Thyroid gland (tissue), 4 donors: Measurements from ENCODE around the gene C17orf113. TPM values are rescaled to one million over a fixed set of nuclear protein-coding genes. Genes with fewer than 3 reads are reported as not detected.

Experiments
- DNase-seq, 2 donors: peaks; one replicate each; pipeline ENCODE4 v3.0.0-alpha.2; 2019
- H3K27ac ChIP-seq, 3 donors: fragments of 200-600 bp; sonication (generic); 1 replicate in 2 of 3; 2 replicates in 1 of 3; pipeline ENCODE4 v1.5.1; 2016 to 2019; ENCODE audit warnings: mild to moderate bottlenecking in 1 of 3, moderate library complexity in 1 of 3
- H3K27me3 ChIP-seq: fragments of 200-600 bp; sonication (generic); one replicate; pipeline ENCODE4 v1.5.1; 2019
- H3K36me3 ChIP-seq, 2 donors: fragments of 200-600 bp; sonication (generic); one replicate each; pipeline ENCODE4 v1.5.1; 2016 to 2019
- H3K4me1 ChIP-seq, 2 donors: fragments of 200-600 bp; sonication (generic); one replicate each; pipeline ENCODE4 v1.5.1; 2017 to 2019
- H3K4me3 ChIP-seq, 3 donors: fragments of 200-600 bp; sonication (generic); replicated peaks in 1 of 3; 1 replicate in 2 of 3; 2 replicates in 1 of 3; pipeline ENCODE4 v1.5.1; 2016; ENCODE audit warnings: mild to moderate bottlenecking in 1 of 3
- H3K9me3 ChIP-seq: fragments of 200-600 bp; sonication (generic); one replicate; pipeline ENCODE4 v1.5.1; 2017
- POLR2A ChIP-seq, 2 donors: fragments of 450-650 bp; IDR thresholded peaks; one replicate each; pipeline ENCODE4 v1.6.1; 2017; ENCODE audit warnings: antibody characterized with exemption in 2 of 2, mild to moderate bottlenecking in 2 of 2, moderate library complexity in 1 of 2
- WGBS, 2 donors: methylation state at CpG; one replicate each; pipeline ENCODE4 v1.1.5; 2017; 5-methylcytosine and 5-hydroxymethylcytosine counted together
- intact Hi-C: fragments of 100-400 bp; cut with DNase I; formaldehyde crosslinking; loops from one replicate; pipeline ENCODE4 v1.15.1; 2023
- total RNA-seq, 4 donors: library from RNA; depleted of rRNA; stranded (reverse); fragments of >200 nt; gene quantifications; one replicate each; pipeline ENCODE4 v1.2.3, GENCODE V29; 2016
- TF ChIP-seq, protein P1 (sequence below), 6 experiments: fragments of 200-600 bp in 3 of 6; fragments of 450-650 bp in 3 of 6; sonication (generic) in 3 of 6; IDR thresholded peaks; one replicate each; pipeline ENCODE4 v1.5.1; 2016 to 2019; ENCODE audit warnings: antibody characterized with exemption in 6 of 6, mild to moderate bottlenecking in 2 of 6, inconsistent platforms in 1 of 6, moderate library complexity in 1 of 6

C17orf113 gene
- total RNA-seq, 4 donors from 2014 or later: 1.2 to 3.7 (median 2.1) TPM

GRCh38 chr17:42068979-42069378 is 18.6 kb upstream of the C17orf113 start:
- no peak overlapping the region for H3K4me3 ChIP-seq
- TF ChIP-seq POLR2A (IDR thresholded peaks at IDR 0.05): no peak
- H3K27me3 ChIP-seq: peaks cover 4% of the 10 kb centered on the region
- intact Hi-C loops: loop anchor here (5.0 kb wide), 1 partner anchor 48 kb away; no protein-coding TSS in a partner anchor
- H3K4me1 ChIP-seq: peaks cover 0 to 11% of the 10 kb centered on the region in 2 donors
- H3K27ac ChIP-seq: no peak overlapping the region
- H3K9me3 ChIP-seq: no peaks in the 10 kb centered on the region
- H3K36me3 ChIP-seq: no peaks in the 10 kb centered on the region
- 79 to 82% methylated on average over 1 to 2 of the region's 3 CpGs for WGBS, 2 donors
- no peak for DNase-seq

DNA sequence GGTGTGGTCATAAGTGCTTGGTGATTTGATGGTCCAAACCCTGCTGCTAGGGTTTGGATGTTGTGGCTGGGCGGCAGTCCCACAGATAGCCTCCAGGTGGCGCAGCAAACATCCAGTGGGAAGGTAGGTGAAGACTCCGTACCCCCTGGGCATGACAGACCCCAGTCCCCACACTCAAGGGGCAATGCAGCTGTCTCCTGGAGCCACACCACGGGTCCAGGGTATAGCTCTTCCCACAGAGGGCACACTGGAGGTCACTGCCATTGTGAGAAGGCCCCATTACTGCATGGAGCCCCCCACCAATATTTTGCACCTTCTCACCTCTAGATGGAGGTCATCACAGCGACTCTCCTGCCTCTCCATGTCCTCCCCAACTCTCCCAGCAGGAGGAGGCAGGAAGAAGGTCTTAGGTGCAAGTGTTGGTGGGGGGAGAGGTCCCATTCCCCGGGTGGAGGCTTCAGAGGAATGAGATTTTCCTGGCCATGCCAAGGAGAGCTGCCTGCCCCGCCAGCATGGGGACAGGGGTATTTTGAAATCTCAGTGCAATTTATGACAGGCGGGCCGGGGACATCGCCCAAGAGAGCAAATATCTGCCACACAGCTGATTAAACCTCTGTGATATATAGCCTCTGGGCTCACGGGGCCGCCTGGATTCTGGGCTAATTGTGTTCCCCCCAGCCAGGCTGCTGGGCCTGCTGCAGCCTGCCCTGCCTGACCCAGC is 17.1 kb upstream of the C17orf113 start:
- intact Hi-C loops: loop anchor here (5.0 kb wide), 1 partner anchor 50 kb away; no protein-coding TSS in a partner anchor
- WGBS, 2 donors: 47 to 60% methylated on average over 9 to 12 of the region's 12 CpGs

GRCh38 chr17:42065201-42065600 is 14.8 kb upstream of the C17orf113 start:
- H3K4me3 ChIP-seq: no peak overlapping the region
- 71 to 93% methylated on average over 2 of the region's 2 CpGs for WGBS, 2 donors
- TF ChIP-seq POLR2A (IDR thresholded peaks at IDR 0.05): no peak
- TF ChIP-seq, protein P1, sequence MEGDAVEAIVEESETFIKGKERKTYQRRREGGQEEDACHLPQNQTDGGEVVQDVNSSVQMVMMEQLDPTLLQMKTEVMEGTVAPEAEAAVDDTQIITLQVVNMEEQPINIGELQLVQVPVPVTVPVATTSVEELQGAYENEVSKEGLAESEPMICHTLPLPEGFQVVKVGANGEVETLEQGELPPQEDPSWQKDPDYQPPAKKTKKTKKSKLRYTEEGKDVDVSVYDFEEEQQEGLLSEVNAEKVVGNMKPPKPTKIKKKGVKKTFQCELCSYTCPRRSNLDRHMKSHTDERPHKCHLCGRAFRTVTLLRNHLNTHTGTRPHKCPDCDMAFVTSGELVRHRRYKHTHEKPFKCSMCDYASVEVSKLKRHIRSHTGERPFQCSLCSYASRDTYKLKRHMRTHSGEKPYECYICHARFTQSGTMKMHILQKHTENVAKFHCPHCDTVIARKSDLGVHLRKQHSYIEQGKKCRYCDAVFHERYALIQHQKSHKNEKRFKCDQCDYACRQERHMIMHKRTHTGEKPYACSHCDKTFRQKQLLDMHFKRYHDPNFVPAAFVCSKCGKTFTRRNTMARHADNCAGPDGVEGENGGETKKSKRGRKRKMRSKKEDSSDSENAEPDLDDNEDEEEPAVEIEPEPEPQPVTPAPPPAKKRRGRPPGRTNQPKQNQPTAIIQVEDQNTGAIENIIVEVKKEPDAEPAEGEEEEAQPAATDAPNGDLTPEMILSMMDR (IDR thresholded peaks at IDR 0.05): no peak

More for the DNA sequence above, 17.1 kb upstream of the C17orf113 start:
- peak; percentile 54 to 58 for DNase-seq
- Histone ChIP-seq H3K36me3 (no peaks in the 10 kb centered on the region), H3K4me3 (no peak overlapping the region), H3K27me3 (peaks cover 4% of the 10 kb centered on the region), H3K4me1 (peaks cover 0 to 8% of the 10 kb centered on the region in 2 donors), H3K9me3 (no peaks in the 10 kb centered on the region), H3K27ac (no peak overlapping the region)
- TF ChIP-seq POLR2A (IDR thresholded peaks at IDR 0.05): no peak
- TF ChIP-seq, protein P1 (IDR thresholded peaks at IDR 0.05): peak; percentile 74 to 89 (median 79)

GRCh38 chr17:42062681-42063080 is 12.3 kb upstream of the C17orf113 start:
- Histone ChIP-seq H3K4me1 (no peaks in the 10 kb centered on the region), H3K27ac (no peak overlapping the region), H3K9me3 (no peaks in the 10 kb centered on the region), H3K27me3 (no peaks in the 10 kb centered on the region), H3K4me3 (no peak overlapping the region), H3K36me3 (no peaks in the 10 kb centered on the region)
- DNase-seq: no peak
- intact Hi-C loops: no loop called here
- TF ChIP-seq, protein P1 (IDR thresholded peaks at IDR 0.05): no peak
- no peak for TF ChIP-seq POLR2A (IDR thresholded peaks at IDR 0.05)
- WGBS, 2 donors: 86 to 90% methylated on average over 3 to 14 of the region's 14 CpGs

More at GRCh38 chr17:42065201-42065600, 14.8 kb upstream of the C17orf113 start:
- no peaks in the 10 kb centered on the region for H3K4me1 ChIP-seq
- no peaks in the 10 kb centered on the region for H3K36me3 ChIP-seq
- H3K9me3 ChIP-seq: no peaks in the 10 kb centered on the region
- intact Hi-C loops: loop anchor here (5.0 kb wide), 1 partner anchor 52 kb away; no protein-coding TSS in a partner anchor
- no peak overlapping the region for H3K27ac ChIP-seq
- DNase-seq: no peak
- H3K27me3 ChIP-seq: no peaks in the 10 kb centered on the region

DNA sequence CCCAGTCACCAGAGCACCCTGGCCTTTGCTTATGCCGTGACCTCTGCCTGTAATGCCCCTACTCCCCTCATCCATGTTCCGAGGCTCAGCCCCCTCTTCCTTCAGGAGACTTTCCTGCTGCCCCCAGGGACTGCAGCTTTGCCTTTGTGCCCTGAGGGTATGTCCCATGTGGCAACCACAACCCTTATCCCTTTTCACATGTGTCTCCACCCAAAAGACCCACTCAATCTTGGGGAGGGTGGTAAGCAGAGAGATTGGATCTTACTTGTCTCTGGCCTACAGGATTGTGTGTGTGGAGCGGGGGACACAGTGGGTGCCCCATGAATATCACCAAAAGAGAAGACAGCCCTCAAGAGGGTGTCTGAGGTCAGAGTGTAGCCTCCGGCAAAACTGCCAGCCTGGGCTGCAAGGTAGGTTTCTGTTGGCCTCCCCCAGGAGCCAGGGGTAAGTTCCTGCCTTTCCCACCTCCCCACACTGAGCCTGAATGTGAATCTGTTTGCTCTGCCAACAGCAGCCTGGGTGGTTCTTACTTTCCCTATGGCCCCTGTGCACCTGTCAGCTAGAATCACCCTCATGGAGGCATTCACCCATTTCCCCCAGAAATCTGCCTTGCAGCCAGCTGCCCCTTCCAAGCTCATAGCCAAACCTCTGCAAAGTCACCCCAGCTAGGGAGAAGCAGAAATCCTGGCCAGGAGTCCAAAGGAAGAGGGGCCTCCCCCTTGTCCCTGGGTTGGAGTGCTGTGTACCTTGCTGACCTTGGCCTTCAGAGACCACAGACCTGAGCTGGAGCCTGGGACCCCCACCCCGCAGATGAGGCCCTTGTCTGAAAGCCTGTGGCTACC is 11.5 kb upstream of the C17orf113 start:
- intact Hi-C loops: no loop called here
- DNase-seq: no peak

More for the DNA sequence above, 11.5 kb upstream of the C17orf113 start:
- Histone ChIP-seq H3K27ac (no peak overlapping the region), H3K27me3 (no peaks in the 10 kb centered on the region), H3K4me1 (no peaks in the 10 kb centered on the region), H3K36me3 (no peaks in the 10 kb centered on the region), H3K9me3 (no peaks in the 10 kb centered on the region), H3K4me3 (no peak overlapping the region)
- no peak for TF ChIP-seq POLR2A (IDR thresholded peaks at IDR 0.05)
- TF ChIP-seq, protein P1 (IDR thresholded peaks at IDR 0.05): no peak
- WGBS, 2 donors: 65 to 67% methylated on average over 4 to 5 of the region's 5 CpGs
